Caco-2 (cell line): ENCODE measurements around the gene ABO. TPM values are rescaled to one million over a fixed set of nuclear protein-coding genes. Genes with fewer than 3 reads are reported as not detected.

Source experiments
- BruUV-seq: library from RNA; stranded (reverse); fragments of 400-500 nt; replicated peaks from 2 replicates; lab custom pipeline; 2021; lab: Mats Ljungman, UMichigan
- CTCF ChIA-PET: fragments of 300-600 bp; sonication (Branson Sonifier 250); formaldehyde crosslinking; loops from one replicate; lab custom pipeline; 2022; ENCODE audit warnings: antibody characterized with exemption; lab: Charles Lee
- POLR2A ChIA-PET: fragments of 300-600 bp; sonication (Branson Sonifier 250); formaldehyde crosslinking; loops from one replicate; lab custom pipeline; 2022; ENCODE audit warnings: antibody characterized with exemption; lab: Charles Lee
- DNase-seq, 2 experiments: peaks; one replicate each; pipeline versions ENCODE4 v3.0.0 to v3.0.0-alpha.2; 2020 to 2022
- H3K27me3 ChIP-seq: replicated peaks from 2 replicates; pipeline ENCODE4 v1.6.0; 2011; ENCODE audit warnings: low read length; ENCODE audit not compliant: control insufficient read depth, insufficient read depth
- H3K36me3 ChIP-seq: 2 replicates; pipeline ENCODE4 v1.5.1; 2011; ENCODE audit warnings: low read length; ENCODE audit not compliant: control insufficient read depth, insufficient read depth
- H3K4me1 ChIP-seq: fragments of 250-450 bp; sonication (Bioruptor Pico); 2 replicates; pipeline ENCODE4 v1.5.1; 2020; ENCODE audit warnings: mild to moderate bottlenecking
- H3K4me3 ChIP-seq: 2 replicates; pipeline ENCODE4 v1.5.1; 2011; ENCODE audit warnings: low read depth, mild to moderate bottlenecking, control low read depth, low read length
- H3K9me3 ChIP-seq: fragments of 250-450 bp; sonication (Bioruptor Pico); 2 replicates; pipeline ENCODE4 v1.5.1; 2020; ENCODE audit warnings: mild to moderate bottlenecking, moderate library complexity
- H3K27ac Mint-ChIP-seq: one replicate; pipeline ENCODE4 v1.8.0; 2022; ENCODE audit warnings: mixed read lengths; ENCODE audit not compliant: unreplicated experiment
- H3K27me3 Mint-ChIP-seq: one replicate; pipeline ENCODE4 v1.8.0; 2022; ENCODE audit warnings: mixed read lengths; ENCODE audit not compliant: insufficient read depth, unreplicated experiment
- H3K36me3 Mint-ChIP-seq: one replicate; pipeline ENCODE4 v1.8.0; 2022; ENCODE audit warnings: mild to moderate bottlenecking, mixed read lengths; ENCODE audit not compliant: insufficient read depth, unreplicated experiment
- H3K4me1 Mint-ChIP-seq: one replicate; pipeline ENCODE4 v1.8.0; 2022; ENCODE audit warnings: low read depth, mixed read lengths; ENCODE audit not compliant: unreplicated experiment
- H3K4me3 Mint-ChIP-seq: one replicate; pipeline ENCODE4 v1.8.0; 2022; ENCODE audit warnings: mild to moderate bottlenecking, moderate library complexity, mixed read lengths; ENCODE audit not compliant: unreplicated experiment
- H3K9me3 Mint-ChIP-seq: one replicate; pipeline ENCODE4 v1.8.0; 2022; ENCODE audit warnings: mixed read lengths; ENCODE audit not compliant: unreplicated experiment
- CTCF ChIP-seq, 2 experiments: fragments of 200-600 bp in 1 of 2; IDR thresholded peaks; 1 replicate in 1 of 2; 2 replicates in 1 of 2; pipeline versions ENCODE4 v1.5.1 to v1.8.0; 2011 to 2022; ENCODE audit warnings: antibody characterized with exemption in 1 of 2, control low read depth in 1 of 2, inconsistent platforms in 1 of 2, low read depth in 1 of 2, low read length in 1 of 2, mild to moderate bottlenecking in 1 of 2, moderate library complexity in 1 of 2; ENCODE audit not compliant: insufficient read depth in 1 of 2, severe bottlenecking in 1 of 2, unreplicated experiment in 1 of 2
- intact Hi-C: fragments of 100-400 bp; cut with micrococcal nuclease; formaldehyde crosslinking; loops from one replicate; pipeline ENCODE4 v1.10.0; 2022; ENCODE audit not compliant: unreplicated experiment
- total RNA-seq: library from RNA; stranded (reverse); gene quantifications from 2 replicates; pipeline ENCODE4 v1.2.3, GENCODE V29; 2022

Gene ABO
- total RNA-seq, 1 experiment from 2014 or later, result not detected

- DNase-seq, result no peak
- no peaks in the 10 kb centered on the region for H3K27me3 ChIP-seq
- peaks cover 30% of the 10 kb centered on the region for H3K4me1 ChIP-seq
- H3K36me3 ChIP-seq, result no peaks in the 10 kb centered on the region
- H3K4me3 ChIP-seq, result no peak overlapping the region
- no peaks in the 10 kb centered on the region for H3K4me1 Mint-ChIP-seq
- H3K9me3 ChIP-seq, result peaks cover 7% of the 10 kb centered on the region; the same call in 1 of the 2 replicates
- H3K4me3 Mint-ChIP-seq, result no peak overlapping the region
- H3K27ac Mint-ChIP-seq, result no peak overlapping the region
- no peaks in the 10 kb centered on the region for H3K36me3 Mint-ChIP-seq
- no TSS peak for BruUV-seq
- peaks cover 17% of the 10 kb centered on the region for H3K9me3 Mint-ChIP-seq
- intact Hi-C loops, result no loop called here
- ChIA-PET POLR2A (no interaction called here), CTCF (no interaction called here)
- no peaks in the 10 kb centered on the region for H3K27me3 Mint-ChIP-seq
- TF ChIP-seq CTCF (IDR thresholded peaks at IDR 0.05; ENCODE audit: insufficient read depth in 1 of 2, low read depth in 1 of 2, low read length in 1 of 2, severe bottlenecking in 1 of 2, unreplicated experiment in 1 of 2), result no peak
Measured at GRCh38 chr9:133277467-133277866, 2.5 kb upstream of the ABO start.

GRCh38 chr9:133276923-133277322 lies 1.9 kb upstream of the ABO start:
- CTCF ChIA-PET, result no interaction called here
- intact Hi-C loops, result no loop called here
- Mint-ChIP-seq H3K27ac (no peak overlapping the region), H3K4me3 (no peak overlapping the region), H3K9me3 (peaks cover 17% of the 10 kb centered on the region), H3K4me1 (no peaks in the 10 kb centered on the region), H3K36me3 (no peaks in the 10 kb centered on the region), H3K27me3 (no peaks in the 10 kb centered on the region)
- Histone ChIP-seq H3K27me3 (no peaks in the 10 kb centered on the region), H3K36me3 (no peaks in the 10 kb centered on the region), H3K9me3 (peaks cover 7% of the 10 kb centered on the region; the same call in 1 of the 2 replicates), H3K4me3 (no peak overlapping the region), H3K4me1 (peaks cover 24% of the 10 kb centered on the region)
- BruUV-seq, result no TSS peak
- POLR2A ChIA-PET, result no interaction called here
- DNase-seq, result no peak
- TF ChIP-seq CTCF (IDR thresholded peaks at IDR 0.05; ENCODE audit: insufficient read depth in 1 of 2, low read depth in 1 of 2, low read length in 1 of 2, severe bottlenecking in 1 of 2, unreplicated experiment in 1 of 2), result no peak

GRCh38 chr9:133276001-133276884 lies 1.2 kb upstream of the ABO start:
- no TSS peak for BruUV-seq
- Histone ChIP-seq H3K9me3 (peaks cover 7% of the 10 kb centered on the region; the same call in 1 of the 2 replicates), H3K4me1 (peaks cover 17% of the 10 kb centered on the region), H3K4me3 (no peak overlapping the region), H3K27me3 (no peaks in the 10 kb centered on the region), H3K36me3 (no peaks in the 10 kb centered on the region)
- POLR2A ChIA-PET, result no interaction called here
- Mint-ChIP-seq H3K4me1 (no peaks in the 10 kb centered on the region), H3K36me3 (no peaks in the 10 kb centered on the region), H3K27ac (no peak overlapping the region), H3K27me3 (no peaks in the 10 kb centered on the region), H3K4me3 (no peak overlapping the region), H3K9me3 (peaks cover 17% of the 10 kb centered on the region)
- intact Hi-C loops, result no loop called here
- no peak for DNase-seq
- CTCF ChIA-PET, result no interaction called here
- no peak for TF ChIP-seq CTCF (IDR thresholded peaks at IDR 0.05; ENCODE audit: insufficient read depth in 1 of 2, low read depth in 1 of 2, low read length in 1 of 2, severe bottlenecking in 1 of 2, unreplicated experiment in 1 of 2)
